Activated naive CD8-positive, alpha-beta T cell treated with anti-CD3 and anti-CD28 coated beads, Interleukin-2, amount 50 U/mL, for 24 hours (primary cell): ENCODE measurements around the gene SMC5.
"Not testable (repeated sequence)": the region's sequence is repeated elsewhere in the genome, so short reads cannot be mapped to it uniquely, and the experiment has no call there.

Source experiments
- ATAC-seq: fragments of 150-1000 bp; cut with Tn5 transposase; one replicate; pipeline ENCODE4 v1.10.0; 2021
- DNase-seq: peaks from one replicate; pipeline ENCODE4 v3.0.0; 2021
- H3K27ac Mint-ChIP-seq: one replicate; pipeline ENCODE4 v1.8.0; 2021; ENCODE audit warnings: mild to moderate bottlenecking, mixed read lengths
- H3K27me3 Mint-ChIP-seq: one replicate; pipeline ENCODE4 v1.8.0; 2021; ENCODE audit warnings: mixed read lengths
- H3K36me3 Mint-ChIP-seq: one replicate; pipeline ENCODE4 v1.8.0; 2021; ENCODE audit warnings: low read depth, mixed read lengths
- H3K4me1 Mint-ChIP-seq: one replicate; pipeline ENCODE4 v1.8.0; 2021; ENCODE audit warnings: mixed read lengths
- H3K4me3 Mint-ChIP-seq: one replicate; pipeline ENCODE4 v1.8.0; 2021; ENCODE audit warnings: mild to moderate bottlenecking, moderate library complexity, mixed read lengths
- H3K9me3 Mint-ChIP-seq: one replicate; pipeline ENCODE4 v1.8.0; 2021; ENCODE audit warnings: mixed read lengths

Gene SMC5

DNA sequence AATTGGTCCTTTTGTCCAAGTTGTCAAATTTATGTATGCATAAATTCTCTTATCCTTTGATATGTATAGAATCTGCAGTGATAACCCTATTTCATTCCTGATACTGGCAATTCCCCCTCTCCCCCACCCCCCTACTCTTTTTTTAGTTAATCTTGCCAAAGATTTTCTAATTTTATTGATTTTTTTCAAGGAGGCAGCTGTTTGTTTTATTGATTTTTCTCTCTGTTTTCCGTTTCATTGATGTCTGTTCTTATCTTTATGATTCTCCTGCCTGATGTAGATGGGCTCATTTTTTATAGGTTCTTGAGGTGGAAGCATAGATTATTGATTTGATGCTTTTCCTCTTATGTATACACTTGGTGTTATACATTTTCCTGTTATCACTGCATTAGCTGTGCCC is 34.4 kb downstream of the SMC5 start:
- Mint-ChIP-seq H3K27ac (no peak overlapping the region), H3K9me3 (no peaks in the 10 kb centered on the region), H3K36me3 (peaks cover 67% of the 10 kb centered on the region), H3K4me1 (peaks cover 5% of the 10 kb centered on the region), H3K27me3 (no peaks in the 10 kb centered on the region), H3K4me3 (no peak overlapping the region)
- ATAC-seq (no peak), DNase-seq (no peak)

- Mint-ChIP-seq H3K36me3 (peaks cover 67% of the 10 kb centered on the region), H3K9me3 (no peaks in the 10 kb centered on the region), H3K27ac (no peak overlapping the region), H3K27me3 (no peaks in the 10 kb centered on the region), H3K4me3 (no peak overlapping the region), H3K4me1 (peaks cover 3% of the 10 kb centered on the region)
- ATAC-seq = no peak
- DNase-seq = no peak
Measured at GRCh38 chr9:70297141-70297540, 38.4 kb downstream of the SMC5 start.

GRCh38 chr9:70298245-70298771 is 39.5 kb downstream of the SMC5 start:
- ATAC-seq (no peak), DNase-seq (no peak)
- Mint-ChIP-seq H3K4me1 (peaks cover 3% of the 10 kb centered on the region), H3K9me3 (no peaks in the 10 kb centered on the region), H3K36me3 (peaks cover 65% of the 10 kb centered on the region), H3K4me3 (no peak overlapping the region), H3K27me3 (no peaks in the 10 kb centered on the region), H3K27ac (no peak overlapping the region)

DNA sequence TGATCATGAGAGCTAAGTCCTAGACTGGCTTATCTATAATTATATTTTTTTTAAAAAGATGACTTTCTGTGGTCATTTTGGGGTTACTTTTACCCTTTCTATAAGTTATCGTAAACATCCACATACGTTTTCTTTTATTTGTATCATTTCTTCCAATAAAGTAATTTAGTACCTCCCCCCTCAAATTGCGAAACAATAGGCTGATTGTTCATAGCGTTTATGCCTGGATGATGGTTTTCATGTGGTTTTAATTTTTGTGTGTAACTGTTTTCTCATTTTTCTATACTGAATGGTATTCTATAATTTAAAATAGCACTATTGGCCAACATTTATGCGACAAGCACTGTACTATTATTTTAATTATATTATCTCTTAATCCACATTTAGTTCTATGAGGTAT is 44.5 kb downstream of the SMC5 start:
- no peak overlapping the region for H3K27ac Mint-ChIP-seq
- H3K4me3 Mint-ChIP-seq = no peak overlapping the region
- H3K36me3 Mint-ChIP-seq = peaks cover 77% of the 10 kb centered on the region
- ATAC-seq = no peak
- H3K27me3 Mint-ChIP-seq = no peaks in the 10 kb centered on the region
- peaks cover 1% of the 10 kb centered on the region for H3K4me1 Mint-ChIP-seq
- no peak for DNase-seq
- no peaks in the 10 kb centered on the region for H3K9me3 Mint-ChIP-seq

DNA sequence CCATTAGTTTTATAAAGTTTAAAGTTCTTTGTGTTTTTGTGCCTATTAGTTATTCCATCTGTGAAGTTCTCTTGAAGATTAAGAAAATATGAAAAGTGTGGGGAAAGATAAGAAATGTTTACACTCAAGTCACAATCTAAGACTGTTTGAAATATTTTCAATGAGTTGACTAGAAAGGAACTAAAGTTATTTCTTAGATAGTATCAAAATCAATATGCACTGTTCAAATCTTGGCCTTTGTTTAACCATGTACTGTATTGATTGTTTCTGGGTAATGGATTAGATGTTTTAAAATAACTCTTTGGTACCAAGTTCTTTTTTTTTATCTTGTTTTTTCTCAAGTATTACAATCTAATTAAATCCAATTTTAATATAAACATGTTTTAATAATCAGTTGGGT is 46.0 kb downstream of the SMC5 start:
- Mint-ChIP-seq H3K4me3 (no peak overlapping the region), H3K27me3 (no peaks in the 10 kb centered on the region), H3K27ac (no peak overlapping the region), H3K36me3 (peaks cover 76% of the 10 kb centered on the region), H3K4me1 (peaks cover 1% of the 10 kb centered on the region), H3K9me3 (no peaks in the 10 kb centered on the region)
- DNase-seq = no peak
- no peak for ATAC-seq

GRCh38 chr9:70315389-70315788 is 56.6 kb downstream of the SMC5 start:
- peaks cover 49% of the 10 kb centered on the region for H3K36me3 Mint-ChIP-seq
- no peak overlapping the region for H3K4me3 Mint-ChIP-seq
- H3K9me3 Mint-ChIP-seq = no peaks in the 10 kb centered on the region
- H3K4me1 Mint-ChIP-seq = no peaks in the 10 kb centered on the region
- DNase-seq (no peak), ATAC-seq (no peak)
- H3K27ac Mint-ChIP-seq = no peak overlapping the region
- H3K27me3 Mint-ChIP-seq = no peaks in the 10 kb centered on the region

DNA sequence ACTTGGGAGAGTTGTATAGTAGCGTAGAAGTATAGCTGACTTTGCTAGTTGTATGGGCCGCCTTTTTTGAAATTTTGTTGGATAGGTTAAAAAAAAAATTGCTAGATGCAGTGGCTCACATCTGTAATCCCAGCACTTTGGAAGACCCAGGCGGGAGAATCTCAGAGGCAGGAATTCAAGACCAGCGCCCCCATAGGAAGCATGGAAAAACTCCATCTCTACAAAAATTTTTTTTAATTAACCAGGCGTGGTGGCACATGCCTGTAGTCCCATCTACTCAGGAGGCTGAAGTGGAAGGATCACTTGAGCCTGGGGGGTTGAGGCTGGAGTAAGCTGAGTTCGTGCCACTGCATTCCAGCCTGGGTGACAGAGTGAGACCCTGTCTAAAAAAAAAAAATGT is 59.2 kb downstream of the SMC5 start:
- Mint-ChIP-seq H3K36me3 (peaks cover 48% of the 10 kb centered on the region), H3K27ac (no peak overlapping the region), H3K27me3 (no peaks in the 10 kb centered on the region), H3K4me3 (no peak overlapping the region), H3K4me1 (no peaks in the 10 kb centered on the region), H3K9me3 (no peaks in the 10 kb centered on the region)
- no peak for ATAC-seq
- no peak for DNase-seq

DNA sequence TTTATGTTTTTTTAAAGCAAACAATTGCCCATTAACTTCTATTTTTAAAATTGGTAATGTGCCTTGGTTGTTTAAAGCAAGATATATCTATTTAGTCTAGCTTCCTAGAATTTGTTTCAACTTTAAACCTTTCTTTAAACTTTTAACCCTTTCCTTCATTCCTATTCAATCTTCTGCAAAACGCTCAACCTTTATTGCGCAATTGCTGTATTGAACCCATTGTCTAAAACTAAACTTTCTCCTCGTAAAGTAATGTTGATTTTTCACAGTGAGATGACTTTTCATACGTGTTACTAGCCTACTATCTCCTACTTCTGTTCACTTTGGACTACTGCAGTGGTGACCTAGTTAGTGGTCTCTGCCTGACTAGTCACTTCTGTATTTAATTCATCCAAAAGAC is 63.3 kb downstream of the SMC5 start:
- no peak for DNase-seq
- Mint-ChIP-seq H3K27ac (no peak overlapping the region), H3K27me3 (no peaks in the 10 kb centered on the region), H3K4me3 (no peak overlapping the region), H3K36me3 (peaks cover 66% of the 10 kb centered on the region), H3K4me1 (peaks cover 3% of the 10 kb centered on the region), H3K9me3 (no peaks in the 10 kb centered on the region)
- no peak for ATAC-seq

GRCh38 chr9:70324963-70325362 is 66.2 kb downstream of the SMC5 start:
- DNase-seq (no peak), ATAC-seq (no peak)
- peaks cover 3% of the 10 kb centered on the region for H3K4me1 Mint-ChIP-seq
- H3K27me3 Mint-ChIP-seq = no peaks in the 10 kb centered on the region
- H3K36me3 Mint-ChIP-seq = peaks cover 81% of the 10 kb centered on the region
- no peak overlapping the region for H3K27ac Mint-ChIP-seq
- no peak overlapping the region for H3K4me3 Mint-ChIP-seq
- H3K9me3 Mint-ChIP-seq = no peaks in the 10 kb centered on the region

DNA sequence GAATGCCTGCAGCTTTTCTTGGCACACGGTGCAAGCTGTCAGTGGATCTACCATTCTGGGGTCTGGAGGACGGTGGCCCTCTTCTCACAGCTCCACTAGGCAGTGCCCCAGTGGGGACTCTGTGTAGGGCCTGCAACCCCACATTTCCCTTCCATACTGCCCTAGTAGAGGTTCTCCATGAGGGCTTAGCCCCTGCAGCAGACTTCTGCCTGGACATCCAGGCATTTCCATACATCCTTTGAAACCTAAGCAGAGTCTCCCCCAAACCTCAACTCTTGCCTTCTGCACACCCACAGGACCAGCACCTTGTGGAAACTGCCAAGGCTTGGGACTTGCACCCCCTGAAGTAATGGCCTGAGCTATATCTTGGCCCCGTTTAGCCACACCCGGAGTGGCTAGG is 69.8 kb downstream of the SMC5 start:
- not testable (repeated sequence) for H3K4me3 Mint-ChIP-seq, DNase-seq, H3K9me3 Mint-ChIP-seq, H3K27me3 Mint-ChIP-seq, H3K4me1 Mint-ChIP-seq, H3K27ac Mint-ChIP-seq, ATAC-seq
- H3K36me3 Mint-ChIP-seq = peaks cover 76% of the 10 kb centered on the region

GRCh38 chr9:70340572-70340971 is 81.8 kb downstream of the SMC5 start:
- Mint-ChIP-seq H3K9me3 (no peaks in the 10 kb centered on the region), H3K4me1 (peaks cover 5% of the 10 kb centered on the region), H3K4me3 (no peak overlapping the region), H3K27ac (no peak overlapping the region), H3K27me3 (no peaks in the 10 kb centered on the region), H3K36me3 (peaks cover 34% of the 10 kb centered on the region)
- ATAC-seq = no peak
- no peak for DNase-seq

GRCh38 chr9:70347046-70347445 is 88.3 kb downstream of the SMC5 start:
- no peak for DNase-seq
- Mint-ChIP-seq H3K36me3 (peaks cover 32% of the 10 kb centered on the region), H3K27me3 (no peaks in the 10 kb centered on the region), H3K4me3 (no peak overlapping the region), H3K4me1 (no peaks in the 10 kb centered on the region), H3K27ac (no peak overlapping the region), H3K9me3 (no peaks in the 10 kb centered on the region)
- no peak for ATAC-seq

DNA sequence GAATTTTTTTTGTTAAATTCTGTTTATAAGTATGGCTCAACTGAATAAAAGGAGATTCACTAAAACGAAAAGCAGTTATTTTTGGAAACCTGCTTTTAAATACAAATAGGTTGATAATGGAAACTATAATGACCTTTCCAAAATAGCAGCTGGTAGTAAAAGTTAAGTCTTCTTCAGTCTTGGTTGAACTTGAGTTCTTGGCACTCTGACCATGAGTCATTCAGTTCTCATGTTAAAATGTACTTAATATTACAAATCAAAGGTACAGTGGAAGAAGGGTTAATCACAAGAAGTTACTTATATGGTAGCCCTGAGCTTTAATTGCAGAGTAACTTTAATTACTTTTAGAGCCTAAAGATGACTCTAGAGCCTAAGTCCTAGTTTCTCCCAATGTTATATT is 93.6 kb downstream of the SMC5 start:
- ATAC-seq = no peak
- Mint-ChIP-seq H3K27me3 (no peaks in the 10 kb centered on the region), H3K36me3 (peaks cover 29% of the 10 kb centered on the region), H3K4me3 (no peak overlapping the region), H3K27ac (no peak overlapping the region), H3K4me1 (peaks cover 2% of the 10 kb centered on the region), H3K9me3 (no peaks in the 10 kb centered on the region)
- no peak for DNase-seq

- no peak for DNase-seq
- ATAC-seq = no peak
- no peaks in the 10 kb centered on the region for H3K9me3 Mint-ChIP-seq
- peaks cover 26% of the 10 kb centered on the region for H3K36me3 Mint-ChIP-seq
- no peaks in the 10 kb centered on the region for H3K27me3 Mint-ChIP-seq
- H3K4me3 Mint-ChIP-seq = no peak overlapping the region
- no peak overlapping the region for H3K27ac Mint-ChIP-seq
- H3K4me1 Mint-ChIP-seq = peaks cover 2% of the 10 kb centered on the region
Measured at GRCh38 chr9:70352802-70353201, 94.0 kb downstream of the SMC5 start.

- H3K4me3 Mint-ChIP-seq = no peak overlapping the region
- peaks cover 2% of the 10 kb centered on the region for H3K4me1 Mint-ChIP-seq
- H3K27me3 Mint-ChIP-seq = no peaks in the 10 kb centered on the region
- no peaks in the 10 kb centered on the region for H3K9me3 Mint-ChIP-seq
- no peak for ATAC-seq
- no peak for DNase-seq
- no peak overlapping the region for H3K27ac Mint-ChIP-seq
- peaks cover 19% of the 10 kb centered on the region for H3K36me3 Mint-ChIP-seq
Measured at GRCh38 chr9:70355801-70356200, 97.0 kb downstream of the SMC5 start.

GRCh38 chr9:70362952-70363351 is 104.2 kb downstream of the SMC5 start:
- ATAC-seq (no peak), DNase-seq (no peak)
- Mint-ChIP-seq H3K27me3 (no peaks in the 10 kb centered on the region), H3K36me3 (no peaks in the 10 kb centered on the region), H3K4me3 (no peak overlapping the region), H3K9me3 (no peaks in the 10 kb centered on the region), H3K27ac (no peak overlapping the region), H3K4me1 (no peaks in the 10 kb centered on the region)
